HG03196 (cell line): ENCODE results near the gene BAMBI.
A peak's percentile ranks its signal among the peaks of the same experiment; 100 is the strongest.

Source experiments
- ATAC-seq: cut with Tn5 transposase; IDR thresholded peaks from one replicate; pipeline ENCODE4 v1.9.1; 2021; ENCODE audit not compliant: unreplicated experiment

Gene BAMBI

GRCh38 chr10:28674782-28675181, 2.5 kb upstream of the BAMBI start:
- ATAC-seq: no peak

GRCh38 chr10:28676326-28676967, 874 bp upstream of the BAMBI start:
- ATAC-seq: no peak

DNA sequence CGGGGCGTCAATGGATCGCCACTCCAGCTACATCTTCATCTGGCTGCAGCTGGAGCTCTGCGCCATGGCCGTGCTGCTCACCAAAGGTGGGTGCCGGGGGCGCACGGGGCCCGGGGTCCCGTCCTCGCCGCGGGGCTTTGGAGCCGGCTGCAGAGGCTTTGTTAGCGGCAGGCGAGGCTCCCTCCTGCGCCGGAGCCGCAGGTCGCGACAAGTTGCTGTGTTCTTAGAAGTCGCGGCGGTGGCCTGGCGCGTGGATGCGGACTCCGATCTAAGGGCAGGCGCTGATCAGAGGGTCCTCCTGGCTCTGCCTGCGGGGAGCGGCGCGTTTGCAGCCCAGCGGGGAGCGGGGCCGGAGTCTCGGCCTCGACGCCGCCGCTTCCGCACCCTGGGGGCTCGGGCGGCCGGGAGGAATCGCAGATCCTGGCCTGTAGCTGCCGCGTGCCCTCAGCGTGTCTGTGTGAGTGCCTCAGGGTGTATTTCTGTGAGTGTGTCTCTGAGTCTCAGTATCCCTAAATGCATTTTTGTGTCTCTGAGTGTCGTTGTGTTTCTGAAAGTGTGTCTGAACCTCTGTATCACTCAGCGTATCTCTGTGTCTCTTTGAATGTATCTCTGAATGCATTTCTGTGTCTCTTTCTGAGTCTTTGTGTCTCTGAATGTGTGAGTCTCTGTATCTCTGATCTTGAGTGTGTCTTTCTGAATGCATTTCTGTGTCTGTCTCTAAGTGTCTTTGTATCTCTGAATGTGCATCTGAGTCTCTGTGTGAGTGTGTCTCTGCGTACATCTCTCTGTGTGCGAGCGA, 766 bp downstream of the BAMBI start:
- ATAC-seq: peak; percentile 4

- no peak for ATAC-seq
These were observed 1.6 kb downstream of the BAMBI start for GRCh38 chr10:28678687-28679457.

GRCh38 chr10:28679581-28680357, 2.4 kb downstream of the BAMBI start:
- ATAC-seq: no peak

- ATAC-seq: no peak
These were observed 3.0 kb downstream of the BAMBI start for GRCh38 chr10:28680358-28680752.

GRCh38 chr10:28681291-28681763, 4.0 kb downstream of the BAMBI start:
- ATAC-seq: no peak

DNA sequence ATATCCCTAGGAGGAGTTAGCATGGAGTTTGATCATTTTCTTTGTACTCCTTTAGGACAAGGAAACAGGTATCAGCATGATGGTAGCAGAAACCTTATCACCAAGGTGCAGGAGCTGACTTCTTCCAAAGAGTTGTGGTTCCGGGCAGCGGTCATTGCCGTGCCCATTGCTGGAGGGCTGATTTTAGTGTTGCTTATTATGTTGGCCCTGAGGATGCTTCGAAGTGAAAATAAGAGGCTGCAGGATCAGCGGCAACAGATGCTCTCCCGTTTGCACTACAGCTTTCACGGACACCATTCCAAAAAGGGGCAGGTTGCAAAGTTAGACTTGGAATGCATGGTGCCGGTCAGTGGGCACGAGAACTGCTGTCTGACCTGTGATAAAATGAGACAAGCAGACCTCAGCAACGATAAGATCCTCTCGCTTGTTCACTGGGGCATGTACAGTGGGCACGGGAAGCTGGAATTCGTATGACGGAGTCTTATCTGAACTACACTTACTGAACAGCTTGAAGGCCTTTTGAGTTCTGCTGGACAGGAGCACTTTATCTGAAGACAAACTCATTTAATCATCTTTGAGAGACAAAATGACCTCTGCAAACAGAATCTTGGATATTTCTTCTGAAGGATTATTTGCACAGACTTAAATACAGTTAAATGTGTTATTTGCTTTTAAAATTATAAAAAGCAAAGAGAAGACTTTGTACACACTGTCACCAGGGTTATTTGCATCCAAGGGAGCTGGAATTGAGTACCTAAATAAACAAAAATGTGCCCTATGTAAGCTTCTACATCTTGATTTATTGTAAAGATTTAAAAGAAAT, 4.8 kb downstream of the BAMBI start:
- ATAC-seq: no peak

- ATAC-seq: no peak
These were observed 7.0 kb downstream of the BAMBI start for GRCh38 chr10:28684157-28684985.

- no peak for ATAC-seq
These were observed 7.8 kb downstream of the BAMBI start for GRCh38 chr10:28684986-28685580.

DNA sequence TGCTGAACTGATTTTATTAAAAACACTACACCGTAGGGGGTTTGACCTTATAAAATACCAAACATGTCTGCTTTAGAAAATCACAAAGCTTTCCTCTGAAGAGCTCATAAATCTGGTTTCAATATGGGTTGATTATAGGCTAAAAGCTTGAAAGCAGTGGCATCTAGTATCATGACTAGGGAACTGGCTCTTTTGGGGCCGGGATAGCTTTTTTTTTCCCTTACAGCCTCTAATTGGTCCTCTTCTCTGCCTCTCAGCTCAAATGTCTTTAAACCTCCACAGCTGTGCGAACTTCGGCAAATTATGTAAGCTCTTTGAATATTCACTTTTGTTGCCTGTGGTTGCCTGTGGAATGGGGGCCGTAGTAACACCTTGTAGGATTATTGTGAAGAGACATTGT, 8.4 kb downstream of the BAMBI start:
- no peak for ATAC-seq

- ATAC-seq: no peak
These were observed 9.7 kb downstream of the BAMBI start for GRCh38 chr10:28686835-28687682.

DNA sequence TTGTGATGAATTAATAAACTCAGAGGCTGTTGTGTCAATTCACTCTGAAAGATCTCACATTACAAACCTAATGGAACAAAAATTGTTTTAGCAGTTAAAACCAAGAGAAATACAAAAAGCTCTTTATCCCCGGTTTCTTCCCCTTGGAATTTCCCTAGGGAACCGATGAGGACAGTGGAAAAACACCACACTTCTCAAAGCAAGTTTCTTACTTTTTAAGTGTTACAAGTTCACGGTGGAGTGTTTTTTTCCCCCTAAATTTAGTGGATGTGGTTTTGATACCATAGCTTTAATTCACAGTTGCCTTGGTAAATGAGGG, 10.3 kb downstream of the BAMBI start:
- no peak for ATAC-seq

DNA sequence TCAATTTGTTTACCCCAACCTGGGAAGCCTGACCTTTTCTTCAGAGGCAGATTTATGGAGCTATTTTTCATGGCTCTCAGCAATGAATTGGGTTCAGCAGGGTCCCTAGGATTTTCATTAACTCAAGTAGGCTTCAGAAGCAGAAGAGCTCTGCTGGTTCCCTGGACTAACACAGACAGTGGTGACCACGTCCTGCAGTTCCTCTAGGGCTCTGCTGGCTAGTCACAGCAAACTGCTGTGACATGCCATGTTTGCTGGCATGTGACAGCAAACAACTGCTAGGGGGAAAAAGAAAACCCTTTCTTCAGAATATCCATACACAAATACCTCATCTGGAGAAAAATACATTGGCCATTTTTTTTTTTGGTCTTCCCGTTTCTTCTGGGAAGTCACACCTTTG, 13.2 kb downstream of the BAMBI start:
- no peak for ATAC-seq

GRCh38 chr10:28691187-28691694, 13.9 kb downstream of the BAMBI start:
- ATAC-seq: no peak

- ATAC-seq: no peak
These were observed 14.7 kb downstream of the BAMBI start for GRCh38 chr10:28692050-28692449.

DNA sequence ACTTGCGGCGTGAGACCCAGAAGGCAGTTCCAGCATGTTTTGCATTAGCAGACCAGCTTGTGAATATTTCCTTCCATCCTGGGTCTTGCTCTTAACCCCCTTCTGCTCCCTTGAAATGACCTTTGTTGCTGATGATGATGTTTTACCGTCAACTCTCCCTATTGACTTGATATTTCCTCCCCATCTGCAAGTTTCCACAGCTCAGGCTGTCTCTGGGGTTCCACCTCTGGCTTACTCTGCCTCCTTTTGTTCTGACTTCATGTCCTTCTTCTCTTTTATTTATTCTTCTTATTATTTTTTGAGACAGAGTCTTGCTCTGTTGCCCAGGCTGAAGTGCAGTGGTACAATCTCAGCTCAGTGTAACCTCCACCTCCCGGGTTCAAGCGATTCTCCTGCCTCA, 17.2 kb downstream of the BAMBI start:
- no peak for ATAC-seq

DNA sequence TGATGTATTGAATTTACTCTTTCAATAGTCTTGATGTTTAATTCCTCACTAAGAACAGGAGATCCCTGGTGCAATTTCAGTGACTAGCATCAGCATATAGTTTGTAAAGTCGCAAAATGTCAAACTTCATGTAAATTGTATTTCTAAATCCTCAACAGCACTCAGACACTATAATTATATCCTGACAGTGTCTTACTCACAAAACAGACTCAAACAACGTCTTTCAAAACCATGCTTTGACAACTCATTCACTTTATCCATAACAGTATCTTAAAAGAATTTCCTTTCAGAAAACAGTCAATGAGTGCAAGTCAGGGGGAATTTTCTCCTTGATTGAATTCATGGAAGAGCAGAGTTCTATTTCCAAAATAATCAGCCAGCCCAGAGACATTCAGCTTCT, 20.8 kb downstream of the BAMBI start:
- ATAC-seq: no peak
